GM18858 (cell line): ENCODE results near the gene ZNF318.

Source experiments
- ATAC-seq: cut with Tn5 transposase; IDR thresholded peaks from one replicate; pipeline ENCODE4 v1.9.1; 2021; ENCODE audit not compliant: unreplicated experiment

Gene ZNF318

GRCh38 chr6:43301081-43301870 is 68.2 kb downstream of the ZNF318 start:
- ATAC-seq, result no peak

- ATAC-seq, result no peak
Measured at GRCh38 chr6:43299338-43300293, 69.8 kb downstream of the ZNF318 start.

GRCh38 chr6:43298565-43299337 is 70.7 kb downstream of the ZNF318 start:
- ATAC-seq, result no peak

- ATAC-seq, result no peak
Measured at GRCh38 chr6:43297644-43298564, 71.5 kb downstream of the ZNF318 start, which contains the start of gene SLC22A7. SLC22A7 (plus strand) TSS chr6:43298260; CDS start chr6:43298359, 99 bp downstream.

- ATAC-seq, result no peak
Measured at GRCh38 chr6:43296780-43297497, 72.5 kb downstream of the ZNF318 start.

- no peak for ATAC-seq
Measured at GRCh38 chr6:43295456-43295855, 74.0 kb downstream of the ZNF318 start.

GRCh38 chr6:43294536-43294935 is 74.9 kb downstream of the ZNF318 start:
- no peak for ATAC-seq

- ATAC-seq, result no peak
Measured at GRCh38 chr6:43293698-43294097, 75.7 kb downstream of the ZNF318 start.

- no peak for ATAC-seq
Measured at GRCh38 chr6:43292763-43293318, 76.6 kb downstream of the ZNF318 start.

- ATAC-seq, result no peak
Measured at GRCh38 chr6:43292341-43292740, 77.1 kb downstream of the ZNF318 start.

GRCh38 chr6:43291708-43292107 is 77.7 kb downstream of the ZNF318 start:
- no peak for ATAC-seq

GRCh38 chr6:43290905-43291355 is 78.5 kb downstream of the ZNF318 start:
- no peak for ATAC-seq

- ATAC-seq, result no peak
Measured at GRCh38 chr6:43290339-43290904, 79.0 kb downstream of the ZNF318 start.

GRCh38 chr6:43287717-43288679 is 81.4 kb downstream of the ZNF318 start:
- ATAC-seq, result no peak

- ATAC-seq, result no peak
Measured at GRCh38 chr6:43286980-43287716, 82.3 kb downstream of the ZNF318 start.

GRCh38 chr6:43286456-43286979 is 82.9 kb downstream of the ZNF318 start:
- ATAC-seq, result no peak
